CD14-positive monocyte (primary cell): ENCODE results near the gene B3GNT2. TPM values are rescaled to one million over a fixed set of nuclear protein-coding genes. Genes with fewer than 3 reads are reported as not detected.

Experiments used
- DNase-seq, 3 donors: peaks; one replicate each; pipeline ENCODE4 v3.0.0-alpha.2; 2011 to 2022
- H2AFZ ChIP-seq: 2 replicates; pipeline ENCODE4 v1.6.0; 2012; ENCODE audit warnings: mild to moderate bottlenecking, low read depth, low read length, inconsistent platforms; ENCODE audit not compliant: insufficient read depth, poor library complexity, severe bottlenecking
- H3K27ac ChIP-seq, 2 donors: 1 replicate in 1 of 2; 2 replicates in 1 of 2; pipeline ENCODE4 v1.5.1; 2012 to 2013; ENCODE audit warnings: low read length in 2 of 2, control low read depth in 1 of 2, inconsistent platforms in 1 of 2, low read depth in 1 of 2, mild to moderate bottlenecking in 1 of 2
- H3K27me3 ChIP-seq, 2 donors: one replicate each; pipeline versions ENCODE4 v1.6.0 to v1.6.1; 2011 to 2013; ENCODE audit warnings: low read length in 2 of 2; ENCODE audit not compliant: control insufficient read depth in 2 of 2, insufficient read depth in 2 of 2
- H3K36me3 ChIP-seq, 2 donors: replicated peaks in 1 of 2; 1 replicate in 1 of 2; 2 replicates in 1 of 2; pipeline versions ENCODE4 v1.5.1 to v1.6.1; 2012 to 2013; ENCODE audit warnings: low read length in 2 of 2, control low read depth in 1 of 2, inconsistent platforms in 1 of 2, mild to moderate bottlenecking in 1 of 2; ENCODE audit not compliant: insufficient read depth in 2 of 2, control insufficient read depth in 1 of 2
- H3K4me1 ChIP-seq, 2 donors: 1 replicate in 1 of 2; 2 replicates in 1 of 2; pipeline versions ENCODE4 v1.5.1 to v1.6.1; 2012 to 2013; ENCODE audit warnings: low read length in 2 of 2, control low read depth in 1 of 2, inconsistent platforms in 1 of 2, mild to moderate bottlenecking in 1 of 2, moderate library complexity in 1 of 2; ENCODE audit not compliant: insufficient read depth in 2 of 2, control insufficient read depth in 1 of 2
- H3K4me2 ChIP-seq: replicated peaks from 2 replicates; pipeline ENCODE3; 2012; ENCODE audit warnings: low read length, moderate library complexity, mild to moderate bottlenecking; ENCODE audit not compliant: poor library complexity, severe bottlenecking; ENCODE audit errors: extremely low read depth
- H3K4me3 ChIP-seq, 3 experiments: fragments of 200-600 bp in 1 of 3; sonication (generic) in 1 of 3; replicated peaks in 1 of 3; 1 replicate in 2 of 3; 2 replicates in 1 of 3; pipeline ENCODE4 v1.5.1; 2011 to 2013; ENCODE audit warnings: low read length in 3 of 3, mild to moderate bottlenecking in 3 of 3, control low read depth in 2 of 3, low read depth in 2 of 3, inconsistent platforms in 1 of 3, moderate library complexity in 1 of 3
- H3K79me2 ChIP-seq: 2 replicates; pipeline ENCODE4 v1.6.0; 2012; ENCODE audit warnings: mild to moderate bottlenecking, control low read depth, inconsistent platforms, low read length, moderate library complexity; ENCODE audit not compliant: insufficient read depth
- H3K9ac ChIP-seq: 2 replicates; pipeline ENCODE4 v1.6.0; 2017; ENCODE audit warnings: low read length, mild to moderate bottlenecking; ENCODE audit not compliant: insufficient read depth, poor library complexity, severe bottlenecking
- H3K9me3 ChIP-seq, 2 donors: replicated peaks in 1 of 2; 1 replicate in 1 of 2; 2 replicates in 1 of 2; pipeline versions ENCODE4 v1.5.1 to v1.6.1; 2012 to 2013; ENCODE audit warnings: low read length in 2 of 2, control low read depth in 1 of 2; ENCODE audit not compliant: control insufficient read depth in 1 of 2, insufficient read depth in 1 of 2
- H4K20me1 ChIP-seq: 2 replicates; pipeline ENCODE4 v1.6.0; 2012; ENCODE audit warnings: mild to moderate bottlenecking, low read length, control low read depth, moderate library complexity; ENCODE audit not compliant: insufficient read depth
- H3K27ac Mint-ChIP-seq, 7 donors: one replicate each; pipeline ENCODE4 v1.8.0; 2020; ENCODE audit warnings: mild to moderate bottlenecking in 7 of 7, mixed read lengths in 7 of 7, moderate library complexity in 6 of 7, inconsistent platforms in 2 of 7
- H3K27me3 Mint-ChIP-seq, 3 donors: one replicate each; pipeline ENCODE4 v1.8.0; 2021 to 2022; ENCODE audit warnings: low read depth in 3 of 3, mild to moderate bottlenecking in 3 of 3, mixed read lengths in 3 of 3, moderate library complexity in 3 of 3, inconsistent platforms in 1 of 3
- H3K36me3 Mint-ChIP-seq, 2 donors: one replicate each; pipeline ENCODE4 v1.8.0; 2020; ENCODE audit warnings: mixed read lengths in 2 of 2, inconsistent platforms in 1 of 2, mild to moderate bottlenecking in 1 of 2
- H3K4me1 Mint-ChIP-seq: one replicate; pipeline ENCODE4 v1.8.0; 2020; ENCODE audit warnings: mild to moderate bottlenecking, mixed read lengths
- H3K4me3 Mint-ChIP-seq, 2 donors: one replicate each; pipeline ENCODE4 v1.8.0; 2020; ENCODE audit warnings: mild to moderate bottlenecking in 2 of 2, mixed read lengths in 2 of 2, moderate library complexity in 1 of 2
- H3K9me3 Mint-ChIP-seq, 7 donors: one replicate each; pipeline ENCODE4 v1.8.0; 2020 to 2022; ENCODE audit warnings: mixed read lengths in 7 of 7, mild to moderate bottlenecking in 6 of 7, moderate library complexity in 6 of 7, inconsistent platforms in 2 of 7
- CTCF ChIP-seq: fragments of 200-600 bp; IDR thresholded peaks from one replicate; pipeline ENCODE4 v1.8.0; 2022; ENCODE audit warnings: antibody characterized with exemption, mild to moderate bottlenecking
- WGBS: methylation state at CpG from one replicate; pipeline ENCODE4 v1.1.5; 2013; ENCODE audit warnings: missing lambda C conversion rate; ENCODE audit not compliant: insufficient coverage; 5-methylcytosine and 5-hydroxymethylcytosine counted together
- intact Hi-C, 2 donors: fragments of 100-400 bp; cut with micrococcal nuclease; formaldehyde crosslinking; loops; one replicate each; pipeline versions ENCODE4 v1.15.0 to v1.15.1; 2023
- polyA plus RNA-seq, 3 donors: library from polyadenylated mRNA; depleted of rRNA in 1 of 3; unstranded in 2 of 3; stranded (reverse) in 1 of 3; fragments of 300-500 nt in 2 of 3; fragments of >200 nt in 1 of 3; fragmentation: Illumina TruSeq in 2 of 3; gene quantifications; 1 replicate in 2 of 3; 2 replicates in 1 of 3; pipeline ENCODE4 v1.2.3, GENCODE V29; 2012 to 2021

The B3GNT2 gene
- polyA plus RNA-seq, 3 donors = 15.9 to 34.7 (median 18.5) TPM

- Histone ChIP-seq H3K9me3 (no peaks in the 10 kb centered on the region), H2AFZ (no peak overlapping the region), H3K27me3 (no peaks in the 10 kb centered on the region), H3K4me2 (no peak overlapping the region), H3K36me3 (no peaks in the 10 kb centered on the region), H3K9ac (no peak overlapping the region), H3K4me3 (no peak overlapping the region), H4K20me1 (no peaks in the 10 kb centered on the region), H3K4me1 (no peaks in the 10 kb centered on the region), H3K27ac (no peak overlapping the region), H3K79me2 (no peaks in the 10 kb centered on the region)
- H3K4me1 Mint-ChIP-seq = no peaks in the 10 kb centered on the region
- no peaks in the 10 kb centered on the region for H3K36me3 Mint-ChIP-seq
- peaks cover 0 to 5% (median 0%) of the 10 kb centered on the region in 7 donors for H3K9me3 Mint-ChIP-seq
- H3K4me3 Mint-ChIP-seq = no peak overlapping the region
- no peak for DNase-seq
- intact Hi-C loops = no loop called here
- H3K27ac Mint-ChIP-seq = peak overlapping the region in 1 of 7 donors; percentile 11
- TF ChIP-seq CTCF = no peak
- WGBS = 100% methylated on average over 1 of the region's 1 CpG
- H3K27me3 Mint-ChIP-seq = peaks cover 0 to 2% (median 0%) of the 10 kb centered on the region in 3 donors
Observed at GRCh38 chr2:62254424-62255266, 58.7 kb downstream of the B3GNT2 start.

DNA sequence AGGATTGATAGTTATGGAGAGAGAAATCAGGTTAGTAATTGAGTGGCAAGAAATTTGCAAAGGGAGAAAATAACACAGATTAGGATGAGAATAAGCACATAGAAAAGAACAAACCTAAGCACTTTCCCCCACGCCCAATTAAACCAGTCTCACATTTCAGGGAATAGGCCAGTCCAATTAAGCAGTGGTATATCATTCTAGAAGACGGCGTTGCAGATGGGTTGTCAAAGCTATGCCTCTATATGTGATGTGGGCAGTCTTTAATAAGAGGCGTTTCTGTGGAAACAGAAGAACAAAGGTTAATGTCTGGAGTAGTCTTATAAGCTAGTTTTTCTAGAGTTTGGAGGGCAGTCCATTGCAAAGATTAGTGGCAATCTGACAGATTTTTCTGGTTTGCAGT is 61.6 kb downstream of the B3GNT2 start:
- no peak overlapping the region for H2AFZ ChIP-seq
- TF ChIP-seq CTCF = no peak
- Mint-ChIP-seq H3K36me3 (no peaks in the 10 kb centered on the region), H3K9me3 (peaks cover 0 to 3% (median 2%) of the 10 kb centered on the region in 7 donors), H3K4me1 (no peaks in the 10 kb centered on the region), H3K4me3 (no peak overlapping the region), H3K27me3 (no peaks in the 10 kb centered on the region), H3K27ac (no peak overlapping the region)
- H3K27me3 ChIP-seq = no peaks in the 10 kb centered on the region
- no peak overlapping the region for H3K9ac ChIP-seq
- no peaks in the 10 kb centered on the region for H3K4me1 ChIP-seq
- H3K27ac ChIP-seq = no peak overlapping the region
- H3K4me2 ChIP-seq = no peak overlapping the region
- H3K4me3 ChIP-seq = no peak overlapping the region
- no peak for DNase-seq
- H3K79me2 ChIP-seq = no peaks in the 10 kb centered on the region
- no peaks in the 10 kb centered on the region for H4K20me1 ChIP-seq
- intact Hi-C loops = no loop called here
- no peaks in the 10 kb centered on the region for H3K36me3 ChIP-seq
- WGBS = 100% methylated on average over 3 of the region's 4 CpGs
- H3K9me3 ChIP-seq = no peaks in the 10 kb centered on the region
